ENCODE measurements around the gene DUSP3. TPM values are rescaled to one million over a fixed set of nuclear protein-coding genes. Genes with fewer than 3 reads are reported as not detected.

DUSP3 gene
- polyA plus RNA-seq, 1 experiment = 27.9 TPM

- Histone ChIP-seq H3K36me3 (ENCODE audit: control insufficient read depth, insufficient read depth, low read length) (peaks cover 19% of the 10 kb centered on the region), H3K4me3 (ENCODE audit: low read depth, low read length) (no peak overlapping the region), H3K27me3 (ENCODE audit: control insufficient read depth, insufficient read depth, low read length) (no peaks in the 10 kb centered on the region)
- ChIA-PET CTCF (interaction anchor here (0.6 kb wide), 1 partner anchor 48 kb away, joined by 3 read pairs; no protein-coding TSS in a partner anchor), POLR2A (no interaction called here)
- TF ChIP-seq CTCF (IDR thresholded peaks at IDR 0.05; ENCODE audit: insufficient read depth, low read depth, low read length) = no peak
- DNase-seq (ENCODE audit: low read depth) = no peak
Observed at GRCh38 chr17:43812396-43813265, 33.9 kb upstream of the DUSP3 start.

- H3K27me3 ChIP-seq (ENCODE audit: control insufficient read depth, insufficient read depth, low read length) = no peaks in the 10 kb centered on the region
- ChIA-PET CTCF (interaction anchor here (0.6 to 0.9 kb wide), 2 partner anchors 35 to 748 kb away, joined by 3 to 4 read pairs; no protein-coding TSS in a partner anchor), POLR2A (no interaction called here)
- H3K4me3 ChIP-seq (ENCODE audit: low read depth, low read length) = no peak overlapping the region
- H3K36me3 ChIP-seq (ENCODE audit: control insufficient read depth, insufficient read depth, low read length) = peaks cover 15% of the 10 kb centered on the region
- TF ChIP-seq CTCF (IDR thresholded peaks at IDR 0.05; ENCODE audit: insufficient read depth, low read depth, low read length) = no peak
- no peak for DNase-seq (ENCODE audit: low read depth)
Observed at GRCh38 chr17:43810823-43811222, 32.0 kb upstream of the DUSP3 start.

- DNase-seq (ENCODE audit: low read depth) = no peak
- CTCF ChIA-PET = interaction anchor here (0.9 kb wide), 1 partner anchor 36 kb away, joined by 3 read pairs; no protein-coding TSS in a partner anchor
- Histone ChIP-seq H3K4me3 (ENCODE audit: low read depth, low read length) (no peak overlapping the region), H3K36me3 (ENCODE audit: control insufficient read depth, insufficient read depth, low read length) (peaks cover 15% of the 10 kb centered on the region), H3K27me3 (ENCODE audit: control insufficient read depth, insufficient read depth, low read length) (no peaks in the 10 kb centered on the region)
- POLR2A ChIA-PET = no interaction called here
- TF ChIP-seq CTCF (IDR thresholded peaks at IDR 0.05; ENCODE audit: insufficient read depth, low read depth, low read length) = no peak
Observed at GRCh38 chr17:43810226-43810715, 31.5 kb upstream of the DUSP3 start.

GRCh38 chr17:43809121-43809520, 30.3 kb upstream of the DUSP3 start:
- CTCF ChIA-PET = no interaction called here
- TF ChIP-seq CTCF (IDR thresholded peaks at IDR 0.05; ENCODE audit: insufficient read depth, low read depth, low read length) = no peak
- peaks cover 15% of the 10 kb centered on the region for H3K36me3 ChIP-seq (ENCODE audit: control insufficient read depth, insufficient read depth, low read length)
- POLR2A ChIA-PET = no interaction called here
- H3K27me3 ChIP-seq (ENCODE audit: control insufficient read depth, insufficient read depth, low read length) = no peaks in the 10 kb centered on the region
- DNase-seq (ENCODE audit: low read depth) = no peak
- H3K4me3 ChIP-seq (ENCODE audit: low read depth, low read length) = no peak overlapping the region

- no peaks in the 10 kb centered on the region for H3K27me3 ChIP-seq (ENCODE audit: control insufficient read depth, insufficient read depth, low read length)
- DNase-seq (ENCODE audit: low read depth) = no peak
- TF ChIP-seq CTCF (IDR thresholded peaks at IDR 0.05; ENCODE audit: insufficient read depth, low read depth, low read length) = no peak
- H3K36me3 ChIP-seq (ENCODE audit: control insufficient read depth, insufficient read depth, low read length) = peaks cover 8% of the 10 kb centered on the region
- H3K4me3 ChIP-seq (ENCODE audit: low read depth, low read length) = no peak overlapping the region
- ChIA-PET CTCF (interaction anchor here (1.0 kb wide), 1 partner anchor 23 kb away, joined by 3 read pairs; no protein-coding TSS in a partner anchor), POLR2A (no interaction called here)
Observed at GRCh38 chr17:43808076-43808475, 29.3 kb upstream of the DUSP3 start.

Measured in BJ (cell line).